ENCODE results near the gene CCDC88C.
"Not testable (repeated sequence)": the region's sequence is repeated elsewhere in the genome, so short reads cannot be mapped to it uniquely, and the experiment has no call there.

The CCDC88C gene

GRCh38 chr14:91282954-91283645 is 134.5 kb downstream of the CCDC88C start:
- no peak for DNase-seq

DNA sequence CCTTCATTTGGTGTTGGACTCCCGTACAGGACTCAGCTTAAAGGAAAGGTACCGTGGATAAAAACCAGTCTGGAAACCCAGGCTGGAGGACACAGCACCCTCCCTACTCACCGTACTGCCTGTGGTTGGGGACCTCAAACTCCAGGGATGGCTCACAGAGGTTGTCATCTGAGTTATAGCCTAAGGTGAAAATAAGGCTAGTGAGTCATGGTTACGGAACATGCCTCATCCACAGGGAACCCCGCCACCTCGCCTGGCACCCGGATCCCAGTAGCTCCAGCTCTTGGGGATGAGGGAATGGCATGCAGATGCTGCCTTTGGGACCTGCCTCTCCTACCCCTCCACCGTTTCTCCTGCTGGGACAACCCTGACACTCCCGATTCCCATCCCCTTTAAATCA is 136.3 kb downstream of the CCDC88C start:
- no peak for DNase-seq

- no peak for DNase-seq
Measured at GRCh38 chr14:91280129-91280528, 137.5 kb downstream of the CCDC88C start.

DNA sequence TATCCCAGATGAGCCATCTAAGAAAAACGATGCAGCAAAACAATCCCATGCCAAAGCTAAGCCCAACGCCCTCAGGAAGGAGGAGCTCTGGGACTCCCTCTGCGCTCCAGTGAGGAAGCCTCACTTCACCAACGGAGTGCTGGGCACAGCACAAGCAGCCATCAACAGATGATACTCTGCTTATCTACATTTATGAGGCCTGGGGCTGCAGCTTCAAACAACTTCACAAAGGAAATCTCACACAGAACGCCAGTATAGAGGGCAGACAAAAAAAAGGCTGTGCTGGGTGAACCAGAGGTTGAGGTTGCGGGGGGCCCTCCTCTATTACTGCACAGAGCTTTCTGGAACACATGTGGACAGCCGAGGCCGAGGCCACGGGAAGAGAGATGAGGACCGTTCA is 138.3 kb downstream of the CCDC88C start:
- DNase-seq, result no peak

DNA sequence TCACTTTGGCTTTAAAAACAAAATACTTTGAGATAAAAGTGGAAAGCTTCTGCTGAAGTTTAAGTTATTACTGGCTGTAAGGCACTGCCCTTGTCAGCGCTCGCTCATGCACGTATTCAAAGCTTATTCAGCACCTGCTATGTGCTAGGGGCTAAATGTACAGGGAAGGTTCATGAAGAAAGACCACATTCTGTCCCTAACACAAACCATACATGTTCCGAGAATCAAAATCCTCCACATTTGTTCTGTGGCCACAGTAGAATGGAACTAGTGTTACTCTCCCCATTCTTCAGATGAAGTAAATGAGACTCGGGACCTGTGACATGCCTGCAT is 139.3 kb downstream of the CCDC88C start:
- DNase-seq, result no peak

DNA sequence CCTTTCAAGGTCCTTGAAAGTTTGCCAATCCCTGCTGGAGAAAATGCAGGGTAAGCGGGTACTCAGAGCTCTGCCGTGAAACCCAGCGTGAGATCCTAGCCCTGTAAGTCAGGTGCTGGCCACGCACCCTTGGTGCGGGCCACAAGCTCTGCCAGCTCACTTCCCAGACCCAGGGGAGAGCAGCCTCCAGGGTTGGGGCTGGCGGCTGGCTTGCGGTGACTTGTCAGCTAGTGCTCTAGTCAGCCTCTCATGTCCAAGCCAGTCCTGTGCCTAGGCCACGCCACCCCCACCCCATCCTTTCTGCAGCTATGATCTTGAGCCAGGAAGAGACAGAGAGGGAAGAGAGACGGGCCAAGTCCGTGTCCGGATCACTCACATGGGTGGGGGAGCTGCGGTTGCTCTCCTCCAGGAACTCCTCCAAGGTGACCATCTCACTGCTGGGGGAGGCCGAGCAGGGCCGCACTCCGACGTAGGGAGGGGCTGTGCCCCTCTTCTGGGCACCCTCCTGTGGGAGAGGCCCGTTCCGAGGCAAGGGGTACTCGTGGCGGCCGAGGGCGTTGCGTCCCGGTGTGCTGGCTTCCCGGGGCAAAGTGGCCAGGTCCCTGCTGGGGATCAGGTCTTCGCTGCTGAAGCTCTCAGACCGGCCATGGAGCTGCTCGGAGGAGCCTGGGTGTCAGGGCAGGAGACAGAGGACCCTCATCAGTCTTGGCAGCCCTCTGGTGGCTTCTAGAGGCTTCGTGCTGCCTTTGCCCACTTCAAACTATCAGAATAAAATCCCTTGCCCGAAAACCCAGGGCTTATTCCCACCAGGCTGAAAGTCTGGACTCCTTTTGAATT is 139.9 kb downstream of the CCDC88C start:
- DNase-seq, result no peak

GRCh38 chr14:91274796-91275195 is 142.8 kb downstream of the CCDC88C start:
- DNase-seq, result no peak

GRCh38 chr14:91273885-91274273 is 143.7 kb downstream of the CCDC88C start:
- DNase-seq, result no peak

DNA sequence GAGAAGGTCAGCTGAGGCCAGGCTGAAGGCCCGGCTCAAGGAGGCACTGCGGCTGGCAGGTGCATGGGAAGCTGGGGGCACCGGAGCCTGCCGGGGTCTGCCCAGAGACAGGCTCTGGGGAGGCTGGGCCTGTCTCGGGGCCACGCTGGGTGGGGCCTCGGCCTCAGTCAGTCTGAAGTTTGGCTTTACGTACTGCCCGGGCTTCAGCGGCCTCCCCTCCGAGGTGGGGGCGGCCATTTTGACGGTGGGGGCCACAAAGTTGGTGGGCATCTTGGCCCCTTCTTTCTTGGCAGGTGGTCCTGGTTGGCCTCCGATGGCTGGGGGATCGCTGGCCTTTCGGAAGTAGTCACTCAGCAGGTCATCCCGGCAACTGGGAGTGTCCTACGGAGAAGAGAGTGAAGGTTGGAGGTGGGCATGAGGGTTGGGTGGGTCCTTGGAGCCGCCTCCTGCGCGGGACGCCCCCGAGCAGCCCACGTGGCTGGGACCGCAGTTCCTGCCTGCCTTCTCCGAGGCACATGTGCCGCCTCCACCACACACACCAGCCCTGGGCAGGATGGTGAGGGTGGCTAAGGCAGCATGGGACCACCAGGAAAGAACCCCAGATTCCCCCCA is 144.2 kb downstream of the CCDC88C start:
- DNase-seq, result no peak

GRCh38 chr14:91272341-91273272 is 145.0 kb downstream of the CCDC88C start:
- DNase-seq, result no peak

DNA sequence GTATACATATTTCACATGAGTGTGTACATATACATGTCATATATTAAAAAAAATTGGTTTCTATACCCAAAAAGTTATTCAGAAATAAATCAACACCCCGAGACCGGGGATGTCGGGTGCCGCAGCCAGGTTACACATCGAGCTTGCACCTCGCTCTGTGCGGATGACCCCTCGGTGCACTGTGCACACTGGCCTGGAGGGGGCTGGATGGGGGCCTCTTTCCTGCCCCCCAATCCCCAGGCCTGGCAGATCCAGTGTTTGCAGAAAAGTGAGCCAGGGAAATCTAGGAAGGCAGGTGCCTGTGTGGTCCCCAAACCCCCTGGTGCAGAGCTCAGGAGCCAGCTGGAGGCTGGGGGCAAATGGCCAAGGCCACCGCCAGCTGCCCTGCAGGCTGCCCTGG is 146.0 kb downstream of the CCDC88C start:
- no peak for DNase-seq

DNA sequence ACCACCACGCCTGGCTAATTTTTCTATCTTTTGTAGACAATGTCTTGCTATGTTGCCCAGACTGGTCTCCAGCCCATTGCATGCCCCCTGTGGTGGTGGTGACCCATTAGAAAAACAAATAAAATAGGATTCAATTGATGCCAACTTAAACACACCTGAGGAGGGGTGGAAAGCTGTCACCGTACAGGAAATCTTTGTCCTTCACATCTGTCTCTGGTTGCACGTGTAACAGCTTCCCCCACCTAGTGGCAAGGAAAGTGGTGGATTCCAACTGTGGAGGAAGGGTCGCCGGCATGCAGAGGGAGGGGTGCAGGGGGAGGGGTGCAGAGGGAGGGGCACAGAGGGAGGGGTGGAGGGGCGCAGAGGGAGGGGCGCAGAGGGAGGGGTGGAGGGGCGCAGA is 147.0 kb downstream of the CCDC88C start:
- no peak for DNase-seq

DNA sequence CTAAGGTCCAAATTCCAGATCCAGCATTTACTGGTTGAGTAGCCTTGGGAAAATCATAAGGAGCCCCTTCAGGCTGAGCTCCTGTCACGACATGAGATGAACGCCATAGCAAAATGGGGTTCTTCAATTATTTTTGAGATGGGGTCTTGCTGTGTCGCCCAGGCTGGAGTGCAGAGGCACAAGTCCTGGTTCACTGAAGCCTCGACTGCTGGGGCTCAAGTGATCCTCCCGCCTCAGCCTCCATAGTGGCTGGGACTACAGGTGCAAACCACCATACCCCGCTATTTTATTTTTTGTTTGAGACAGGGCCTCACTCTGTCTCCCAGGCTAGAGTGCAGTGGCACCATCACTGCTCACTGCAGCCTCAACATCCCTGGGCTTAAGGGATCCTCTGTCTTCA is 147.4 kb downstream of the CCDC88C start:
- DNase-seq, result no peak

GRCh38 chr14:91269076-91269991 is 148.3 kb downstream of the CCDC88C start:
- no peak for DNase-seq

GRCh38 chr14:91267965-91268437 is 149.6 kb downstream of the CCDC88C start:
- no peak for DNase-seq

- DNase-seq, result not testable (repeated sequence)
Measured at GRCh38 chr14:91266276-91266675, 151.3 kb downstream of the CCDC88C start.

GRCh38 chr14:91265404-91265803 is 152.2 kb downstream of the CCDC88C start:
- DNase-seq, result no peak

DNA sequence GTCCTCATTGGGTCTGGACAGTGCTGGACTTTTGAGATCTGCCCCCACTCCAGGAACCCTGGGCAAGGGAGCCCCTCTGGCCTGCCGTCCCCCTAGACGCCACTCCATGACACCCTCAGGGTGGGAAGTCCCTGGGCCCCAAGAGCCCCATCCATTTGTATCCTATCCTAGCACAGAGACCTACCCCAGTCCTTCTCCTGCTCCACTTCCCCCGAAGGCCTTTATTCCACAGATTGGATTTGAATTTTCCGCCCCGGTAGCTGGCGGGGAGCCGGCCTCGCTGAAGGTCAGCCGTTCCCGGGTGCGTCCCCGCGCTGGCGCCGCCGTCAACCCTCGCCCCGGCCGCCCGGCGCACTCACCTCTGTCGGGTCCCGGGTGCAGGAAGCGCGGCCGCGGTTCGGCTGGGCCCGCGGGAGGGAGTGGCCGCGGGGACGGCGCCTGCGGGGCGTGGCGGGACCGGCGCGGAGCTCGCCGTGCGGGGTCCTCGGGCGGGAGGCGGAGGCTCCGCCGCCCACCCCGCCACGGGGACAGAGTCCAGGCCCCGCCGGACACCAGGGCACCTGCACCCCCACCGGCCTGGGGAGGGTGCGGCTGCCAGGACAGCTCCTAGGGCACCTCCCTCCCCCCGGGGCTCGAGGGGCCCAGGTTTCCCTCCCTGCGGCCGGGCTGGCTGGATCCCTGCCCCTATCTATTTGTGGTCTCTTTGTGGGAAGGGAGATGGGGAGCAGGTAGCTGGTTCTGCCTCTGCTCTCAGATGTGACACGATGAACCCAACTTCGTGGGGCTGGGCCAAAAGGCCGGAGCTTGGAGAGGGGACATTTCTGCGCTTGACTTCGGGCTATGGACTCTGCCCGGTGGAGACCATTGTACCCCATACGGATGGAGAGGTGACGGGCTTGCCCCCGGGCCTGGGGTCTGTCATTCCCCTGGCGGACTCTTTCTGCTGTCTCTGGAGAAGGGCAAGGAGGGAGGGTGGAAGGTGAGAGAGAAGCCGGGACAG is 153.2 kb downstream of the CCDC88C start:
- DNase-seq, result no peak

GRCh38 chr14:91263329-91263728 is 154.3 kb downstream of the CCDC88C start:
- DNase-seq, result no peak

GRCh38 chr14:91261986-91262549 is 155.6 kb downstream of the CCDC88C start:
- DNase-seq, result no peak
